Liver (tissue), 9 donors: ENCODE results near the gene SPAG9. TPM values are rescaled to one million over a fixed set of nuclear protein-coding genes. Genes with fewer than 3 reads are reported as not detected.

Source experiments
- DNase-seq: peaks from one replicate; pipeline ENCODE4 v3.0.0-alpha.2; 2017; ENCODE audit warnings: low spot score
- H3K27ac ChIP-seq, 2 donors: one replicate each; pipeline ENCODE4 v1.7.0; 2013; ENCODE audit warnings: inconsistent platforms in 2 of 2, low read length in 2 of 2, control low read depth in 1 of 2, low read depth in 1 of 2, mild to moderate bottlenecking in 1 of 2
- H3K27me3 ChIP-seq, 4 donors: one replicate each; pipeline versions ENCODE4 v1.6.1 to v1.7.0; 2013; ENCODE audit warnings: low read length in 3 of 4, inconsistent platforms in 1 of 4, mild to moderate bottlenecking in 1 of 4, moderate library complexity in 1 of 4; ENCODE audit not compliant: control insufficient read depth in 4 of 4, insufficient read depth in 4 of 4
- H3K36me3 ChIP-seq, 4 donors: one replicate each; pipeline versions ENCODE4 v1.6.1 to v1.7.0; 2013; ENCODE audit warnings: low read length in 3 of 4, mild to moderate bottlenecking in 3 of 4, low read depth in 1 of 4, moderate library complexity in 1 of 4; ENCODE audit not compliant: control insufficient read depth in 4 of 4, insufficient read depth in 3 of 4
- H3K4me1 ChIP-seq, 4 donors: one replicate each; pipeline versions ENCODE4 v1.6.1 to v1.7.0; 2013; ENCODE audit warnings: low read length in 3 of 4, mild to moderate bottlenecking in 3 of 4, moderate library complexity in 1 of 4; ENCODE audit not compliant: control insufficient read depth in 4 of 4, insufficient read depth in 4 of 4
- H3K4me3 ChIP-seq, 3 donors: one replicate each; pipeline versions ENCODE4 v1.6.1 to v1.7.0; 2013; ENCODE audit warnings: low read length in 3 of 3, control low read depth in 1 of 3, low read depth in 1 of 3, mild to moderate bottlenecking in 1 of 3
- H3K9ac ChIP-seq, 2 donors: one replicate each; pipeline ENCODE4 v1.7.0; 2013; ENCODE audit warnings: low read length in 2 of 2, mild to moderate bottlenecking in 2 of 2, moderate library complexity in 2 of 2, control low read depth in 1 of 2, low read depth in 1 of 2
- H3K9me3 ChIP-seq, 4 donors: one replicate each; pipeline versions ENCODE4 v1.6.1 to v1.7.0; 2013; ENCODE audit warnings: low read length in 3 of 4; ENCODE audit not compliant: control insufficient read depth in 4 of 4
- ATF3 ChIP-seq: IDR thresholded peaks from 2 replicates; pipeline ENCODE4 v1.6.1; 2016; ENCODE audit warnings: antibody characterized with exemption
- CTCF ChIP-seq: fragments of 150-350 bp; IDR thresholded peaks from 2 replicates; pipeline ENCODE4 v1.5.1; 2017; ENCODE audit warnings: improper control_type of control experiment, low read depth, low read length; ENCODE audit not compliant: missing input control
- FOXA1 ChIP-seq: IDR thresholded peaks from 2 replicates; pipeline ENCODE4 v1.6.1; 2016; ENCODE audit warnings: antibody characterized with exemption
- FOXA2 ChIP-seq: IDR thresholded peaks from 2 replicates; pipeline ENCODE4 v1.6.1; 2016; ENCODE audit warnings: antibody characterized with exemption
- JUND ChIP-seq, 2 donors: IDR thresholded peaks; 2 replicates each; pipeline ENCODE4 v1.6.1; 2016; ENCODE audit warnings: antibody characterized with exemption in 2 of 2
- MAX ChIP-seq: IDR thresholded peaks from 2 replicates; pipeline ENCODE4 v1.6.1; 2016; ENCODE audit warnings: antibody characterized with exemption
- REST ChIP-seq: IDR thresholded peaks from 2 replicates; pipeline ENCODE4 v1.6.1; 2016; ENCODE audit warnings: antibody characterized with exemption, mild to moderate bottlenecking
- RXRA ChIP-seq, 2 donors: IDR thresholded peaks; 2 replicates each; pipeline ENCODE4 v1.6.1; 2017 to 2018; ENCODE audit warnings: antibody characterized with exemption in 2 of 2, mild to moderate bottlenecking in 1 of 2
- YY1 ChIP-seq: IDR thresholded peaks from 2 replicates; pipeline ENCODE4 v1.6.1; 2016; ENCODE audit warnings: antibody characterized with exemption, mild to moderate bottlenecking
- WGBS: extraction: QIAGEN DNeasy Blood & Tissue Kit; methylation state at CpG from one replicate; pipeline ENCODE4 v1.1.7; 2013; 5-methylcytosine and 5-hydroxymethylcytosine counted together
- polyA plus RNA-seq, 2 donors: library from polyadenylated mRNA; stranded (reverse) in 1 of 2; unstranded in 1 of 2; fragments of 200-250 nt in 1 of 2; fragments of >200 nt in 1 of 2; fragmentation: Nextera tagmentation in 1 of 2; extraction: Ambion mirVana in 1 of 2; gene quantifications; one replicate each; pipeline versions ENCODE4 v1.2.1 to v1.2.3, GENCODE V29; 2013 to 2015
- total RNA-seq, 2 donors: library from RNA; depleted of rRNA; stranded (reverse); fragments of >200 nt; gene quantifications; one replicate each; pipeline ENCODE4 v1.2.3, GENCODE V29; 2014
- donor health status: healthy.
- donor health status: healthy.
- donor health status: healthy.
- donor health status: healthy.
- donor health status: healthy.

SPAG9 gene
- total and polyA plus RNA-seq, 4 donors: 12.0 to 94.0 (median 18.4) TPM

GRCh38 chr17:51034800-51035199, 85.9 kb downstream of the SPAG9 start (continued):
- no peak for TF ChIP-seq REST
- no peak for TF ChIP-seq RXRA (IDR thresholded peaks at IDR 0.05)

- TF ChIP-seq CTCF (no peak), ATF3 (no peak), YY1 (no peak), REST (no peak)
- no peak for DNase-seq
- H3K36me3 ChIP-seq: peaks cover 0 to 3% (median 0%) of the 10 kb centered on the region in 4 donors
- H3K27me3 ChIP-seq: no peaks in the 10 kb centered on the region
- no peak overlapping the region for H3K4me3 ChIP-seq
- H3K27ac ChIP-seq: no peak overlapping the region
- no peaks in the 10 kb centered on the region for H3K9me3 ChIP-seq
- H3K4me1 ChIP-seq: peaks cover 0 to 17% (median 4%) of the 10 kb centered on the region in 4 donors
- WGBS: 96% methylated on average over 4 of the region's 4 CpGs
- no peak overlapping the region for H3K9ac ChIP-seq
These were observed 87.8 kb downstream of the SPAG9 start for GRCh38 chr17:51032850-51033249.

- TF ChIP-seq RXRA (IDR thresholded peaks at IDR 0.05): no peak
- no peak for TF ChIP-seq CTCF
- no peak for TF ChIP-seq FOXA1
- TF ChIP-seq MAX: peak; percentile 14
- TF ChIP-seq YY1: peak; percentile 31
- TF ChIP-seq JUND (IDR thresholded peaks at IDR 0.05): no peak
- no peak for TF ChIP-seq FOXA2
- Histone ChIP-seq H3K27me3 (no peaks in the 10 kb centered on the region), H3K4me1 (peaks cover 0 to 17% (median 4%) of the 10 kb centered on the region in 4 donors), H3K27ac (peak overlapping the region; percentile 51 to 72), H3K36me3 (peaks cover 0 to 2% (median 0%) of the 10 kb centered on the region in 4 donors), H3K9me3 (no peaks in the 10 kb centered on the region), H3K9ac (peak overlapping the region; percentile 46 to 54), H3K4me3 (peak overlapping the region in 1 of 3 donors; percentile 15)
- no peak for DNase-seq
- 40% methylated on average over 3 of the region's 3 CpGs for WGBS
These were observed 90.9 kb downstream of the SPAG9 start for GRCh38 chr17:51029568-51030463.
